ENCODE results near the gene POU5F2. TPM values are rescaled to one million over a fixed set of nuclear protein-coding genes. Genes with fewer than 3 reads are reported as not detected.

POU5F2 gene
- total RNA-seq, 2 donors from 2014 or later = 0.35 to 0.52 TPM

Other genes with a start within 250 kb of the POU5F2 start
- 10 to 100 TPM in 1 of 2 donors, 1 to 10 TPM in 1; 7.1 to 11.0 TPM for gene NR2F1-AS1, start 160.4 kb downstream of the POU5F2 start, total RNA-seq
- 10 to 100 TPM; 35.3 to 37.6 TPM for gene NR2F1, start 158.4 kb downstream of the POU5F2 start, total RNA-seq

Measured in right atrium auricular region (tissue), 2 donors.